GM06990 (cell line): ENCODE measurements around the gene SPTB.

ENCODE experiments used
- DNase-seq: peaks from one replicate; pipeline ENCODE4 v3.0.0-alpha.2; 2011; ENCODE audit not compliant: insufficient read length; ENCODE audit errors: extremely low read depth
- H3K27me3 ChIP-seq: replicated peaks from 2 replicates; pipeline ENCODE4 v1.6.0; 2011; ENCODE audit warnings: low read length; ENCODE audit not compliant: control insufficient read depth, insufficient read depth
- H3K36me3 ChIP-seq: 2 replicates; pipeline ENCODE4 v1.5.1; 2011; ENCODE audit warnings: low read length; ENCODE audit not compliant: control insufficient read depth, insufficient read depth
- H3K4me3 ChIP-seq: replicated peaks from 2 replicates; pipeline ENCODE4 v1.5.1; 2011; ENCODE audit warnings: low read depth, mild to moderate bottlenecking, control low read depth, low read length
- CTCF ChIP-seq: IDR thresholded peaks from 2 replicates; pipeline ENCODE4 v1.5.1; 2011; ENCODE audit warnings: low read length, control low read depth, mild to moderate bottlenecking, inconsistent platforms; ENCODE audit not compliant: insufficient read depth, poor library complexity, severe bottlenecking

SPTB gene

GRCh38 chr14:64707661-64708060, 172.0 kb downstream of the SPTB start:
- Histone ChIP-seq H3K4me3 (no peak overlapping the region), H3K27me3 (peaks cover 3% of the 10 kb centered on the region), H3K36me3 (no peaks in the 10 kb centered on the region)
- TF ChIP-seq CTCF, result no peak
- no peak for DNase-seq

- no peak overlapping the region for H3K4me3 ChIP-seq
- no peak for TF ChIP-seq CTCF
Measured at GRCh38 chr14:64706593-64707193, 173.0 kb downstream of the SPTB start.

GRCh38 chr14:64706119-64706592, 173.6 kb downstream of the SPTB start:
- TF ChIP-seq CTCF, result no peak
- Histone ChIP-seq H3K4me3 (no peak overlapping the region), H3K36me3 (no peaks in the 10 kb centered on the region), H3K27me3 (peaks cover 3% of the 10 kb centered on the region)
- no peak for DNase-seq

More at GRCh38 chr14:64706593-64707193, 173.0 kb downstream of the SPTB start:
- Histone ChIP-seq H3K36me3 (no peaks in the 10 kb centered on the region), H3K27me3 (peaks cover 3% of the 10 kb centered on the region)
- DNase-seq, result no peak

GRCh38 chr14:64705381-64706118, 174.2 kb downstream of the SPTB start:
- Histone ChIP-seq H3K4me3 (peak overlapping the region; percentile 48; the same call in 1 of the 2 replicates), H3K36me3 (no peaks in the 10 kb centered on the region), H3K27me3 (peaks cover 3% of the 10 kb centered on the region)
- TF ChIP-seq CTCF, result no peak
- no peak for DNase-seq

GRCh38 chr14:64704743-64705380, 174.8 kb downstream of the SPTB start:
- Histone ChIP-seq H3K36me3 (no peaks in the 10 kb centered on the region), H3K4me3 (peak overlapping the region; percentile 48), H3K27me3 (peaks cover 3% of the 10 kb centered on the region)
- no peak for DNase-seq
- TF ChIP-seq CTCF, result no peak
